Prostate gland (tissue), 2 donors: Measurements from ENCODE around the gene PTPRM. TPM values are rescaled to one million over a fixed set of nuclear protein-coding genes. Genes with fewer than 3 reads are reported as not detected.

Experiments
- DNase-seq: peaks from one replicate; pipeline ENCODE4 v3.0.0-alpha.2; 2019; ENCODE audit warnings: low spot score
- H3K27ac ChIP-seq, 2 donors: fragments of 200-600 bp; sonication (generic); 2 replicates each; pipeline ENCODE4 v1.5.1; 2017 to 2019
- H3K27me3 ChIP-seq: fragments of 200-600 bp; sonication (generic); replicated peaks from 2 replicates; pipeline ENCODE4 v1.5.1; 2019; ENCODE audit not compliant: insufficient read depth
- H3K36me3 ChIP-seq, 2 donors: fragments of 200-600 bp; sonication (generic); 1 replicate in 1 of 2; 2 replicates in 1 of 2; pipeline versions ENCODE4 v1.5.1 to v1.8.1; 2017 to 2019
- H3K4me1 ChIP-seq: fragments of 200-600 bp; sonication (generic); replicated peaks from 2 replicates; pipeline ENCODE4 v1.5.1; 2019
- H3K4me3 ChIP-seq, 2 donors: fragments of 200-600 bp; sonication (generic); 2 replicates each; pipeline ENCODE4 v1.5.1; 2017 to 2019
- H3K9me3 ChIP-seq: fragments of 200-600 bp; sonication (generic); 2 replicates; pipeline ENCODE4 v1.5.1; 2017
- POLR2A ChIP-seq: fragments of 450-650 bp; IDR thresholded peaks from one replicate; pipeline ENCODE4 v1.6.1; 2016; ENCODE audit warnings: antibody characterized with exemption, mild to moderate bottlenecking
- POLR2AphosphoS5 ChIP-seq: sonication (generic); formaldehyde crosslinking; IDR thresholded peaks from one replicate; pipeline ENCODE4 v1.6.1; 2017; ENCODE audit warnings: antibody characterized with exemption
- WGBS: methylation state at CpG from one replicate; pipeline ENCODE4 v1.1.5; 2018; 5-methylcytosine and 5-hydroxymethylcytosine counted together
- intact Hi-C: fragments of 100-400 bp; cut with DNase I; formaldehyde crosslinking; loops from one replicate; pipeline ENCODE4 v1.14.2; 2022
- total RNA-seq, 2 donors: library from RNA; depleted of rRNA; stranded (reverse); fragments of >200 nt; gene quantifications; one replicate each; pipeline ENCODE4 v1.1.0, GENCODE V29; 2016
- TF ChIP-seq, protein P1 (sequence below), 4 experiments: fragments of 200-600 bp in 2 of 4; fragments of 450-650 bp in 2 of 4; sonication (generic) in 2 of 4; IDR thresholded peaks; 1 replicate in 3 of 4; 2 replicates in 1 of 4; pipeline ENCODE4 v1.5.1; 2016 to 2019; ENCODE audit warnings: antibody characterized with exemption in 4 of 4, mild to moderate bottlenecking in 2 of 4, moderate library complexity in 2 of 4

Gene PTPRM
- total RNA-seq, 2 donors from 2014 or later, result 32.9 to 92.6 TPM

DNA sequence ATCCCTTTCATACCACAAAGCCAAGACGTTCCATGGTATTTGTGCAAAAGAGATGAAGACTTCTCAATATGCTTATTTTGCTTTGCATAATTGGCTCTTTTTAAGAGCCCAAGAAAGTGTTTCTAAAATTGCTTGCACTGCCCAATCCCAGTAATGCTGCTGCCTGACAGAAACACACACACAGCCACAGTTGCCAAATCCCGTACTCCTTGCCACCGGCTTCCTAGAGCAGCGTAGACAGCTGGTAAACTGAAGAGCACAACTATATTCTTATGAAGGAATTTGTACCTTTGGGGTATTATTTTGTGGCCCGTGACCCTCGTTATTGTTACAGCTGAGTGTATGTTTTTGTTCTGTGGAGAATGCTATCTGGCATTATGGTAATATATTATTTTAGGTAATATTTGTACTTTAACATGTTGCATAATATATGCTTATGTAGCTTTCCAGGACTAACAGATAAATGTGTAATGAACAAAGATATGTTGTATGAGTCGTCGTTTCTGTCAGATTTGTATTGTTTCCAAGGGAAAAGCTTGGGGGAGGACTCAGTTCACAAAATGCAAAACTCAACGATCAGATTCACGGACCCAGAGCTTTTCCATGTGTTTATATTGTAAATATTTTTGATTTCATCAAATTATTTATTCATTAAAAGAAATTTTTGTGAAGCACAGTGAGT lies 839.2 kb downstream of the PTPRM start:
- 85% methylated on average over 10 of the region's 10 CpGs for WGBS
- intact Hi-C loops, result no loop called here
- H3K36me3 ChIP-seq, result no peaks in the 10 kb centered on the region
- H3K27ac ChIP-seq, result no peak overlapping the region
- no peak for DNase-seq
- H3K4me1 ChIP-seq, result no peaks in the 10 kb centered on the region
- no peaks in the 10 kb centered on the region for H3K27me3 ChIP-seq
- H3K4me3 ChIP-seq, result no peak overlapping the region
- H3K9me3 ChIP-seq, result no peaks in the 10 kb centered on the region
- TF ChIP-seq, protein P1, sequence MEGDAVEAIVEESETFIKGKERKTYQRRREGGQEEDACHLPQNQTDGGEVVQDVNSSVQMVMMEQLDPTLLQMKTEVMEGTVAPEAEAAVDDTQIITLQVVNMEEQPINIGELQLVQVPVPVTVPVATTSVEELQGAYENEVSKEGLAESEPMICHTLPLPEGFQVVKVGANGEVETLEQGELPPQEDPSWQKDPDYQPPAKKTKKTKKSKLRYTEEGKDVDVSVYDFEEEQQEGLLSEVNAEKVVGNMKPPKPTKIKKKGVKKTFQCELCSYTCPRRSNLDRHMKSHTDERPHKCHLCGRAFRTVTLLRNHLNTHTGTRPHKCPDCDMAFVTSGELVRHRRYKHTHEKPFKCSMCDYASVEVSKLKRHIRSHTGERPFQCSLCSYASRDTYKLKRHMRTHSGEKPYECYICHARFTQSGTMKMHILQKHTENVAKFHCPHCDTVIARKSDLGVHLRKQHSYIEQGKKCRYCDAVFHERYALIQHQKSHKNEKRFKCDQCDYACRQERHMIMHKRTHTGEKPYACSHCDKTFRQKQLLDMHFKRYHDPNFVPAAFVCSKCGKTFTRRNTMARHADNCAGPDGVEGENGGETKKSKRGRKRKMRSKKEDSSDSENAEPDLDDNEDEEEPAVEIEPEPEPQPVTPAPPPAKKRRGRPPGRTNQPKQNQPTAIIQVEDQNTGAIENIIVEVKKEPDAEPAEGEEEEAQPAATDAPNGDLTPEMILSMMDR (IDR thresholded peaks at IDR 0.05), result no peak
- no peak for TF ChIP-seq POLR2AphosphoS5
- TF ChIP-seq POLR2A, result no peak

DNA sequence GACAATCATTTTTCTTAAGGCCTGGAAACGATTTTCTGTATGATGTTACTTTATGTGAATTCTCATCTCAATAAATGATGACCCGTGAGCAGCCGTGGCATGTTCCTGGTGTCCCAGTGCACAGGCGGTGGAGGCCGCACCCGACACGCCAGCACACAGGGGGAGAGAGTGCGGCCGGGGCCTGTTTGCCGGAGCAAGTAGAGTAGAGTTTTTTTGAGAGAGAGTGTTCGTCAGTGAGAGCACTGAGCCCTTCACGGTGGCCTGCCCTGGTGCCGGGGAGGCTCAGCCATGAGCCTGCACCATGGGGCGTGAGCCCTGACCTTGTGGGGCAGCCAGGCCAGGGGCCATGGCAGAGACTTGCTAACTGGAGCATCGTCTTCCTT lies 839.7 kb downstream of the PTPRM start:
- intact Hi-C loops, result no loop called here
- Histone ChIP-seq H3K9me3 (no peaks in the 10 kb centered on the region), H3K4me1 (no peaks in the 10 kb centered on the region), H3K27ac (no peak overlapping the region), H3K4me3 (no peak overlapping the region), H3K36me3 (no peaks in the 10 kb centered on the region), H3K27me3 (no peaks in the 10 kb centered on the region)
- no peak for TF ChIP-seq POLR2AphosphoS5
- TF ChIP-seq, protein P1 (IDR thresholded peaks at IDR 0.05), result no peak
- TF ChIP-seq POLR2A, result no peak
- WGBS, result 93% methylated on average over 15 of the region's 15 CpGs
- DNase-seq, result no peak

DNA sequence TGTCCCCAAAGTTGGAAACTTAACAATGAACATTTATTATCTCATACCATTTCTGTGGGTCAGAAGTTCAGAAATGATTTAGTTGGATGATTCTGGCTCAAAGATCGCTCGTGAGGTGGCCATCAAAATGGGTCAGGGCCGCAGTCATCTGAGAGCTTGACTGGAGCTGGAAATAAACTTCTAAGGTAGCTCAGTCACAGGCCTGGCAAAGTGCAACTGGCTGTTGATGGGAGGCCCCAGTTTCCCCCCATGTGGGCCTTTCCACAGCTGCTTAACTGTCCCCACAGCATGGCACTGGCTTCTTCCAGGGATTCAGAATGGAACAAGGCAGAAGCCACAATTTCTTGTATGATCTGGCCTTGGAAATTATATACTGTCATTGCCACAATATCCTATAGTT lies 842.0 kb downstream of the PTPRM start:
- no peaks in the 10 kb centered on the region for H3K27me3 ChIP-seq
- no peaks in the 10 kb centered on the region for H3K4me1 ChIP-seq
- no peaks in the 10 kb centered on the region for H3K36me3 ChIP-seq
- no peak for TF ChIP-seq POLR2AphosphoS5
- TF ChIP-seq POLR2A, result no peak
- TF ChIP-seq, protein P1 (IDR thresholded peaks at IDR 0.05), result no peak
- no peaks in the 10 kb centered on the region for H3K9me3 ChIP-seq
- H3K27ac ChIP-seq, result no peak overlapping the region
- intact Hi-C loops, result no loop called here
- no peak overlapping the region for H3K4me3 ChIP-seq
- 99% methylated on average over 3 of the region's 3 CpGs for WGBS
- DNase-seq, result no peak

DNA sequence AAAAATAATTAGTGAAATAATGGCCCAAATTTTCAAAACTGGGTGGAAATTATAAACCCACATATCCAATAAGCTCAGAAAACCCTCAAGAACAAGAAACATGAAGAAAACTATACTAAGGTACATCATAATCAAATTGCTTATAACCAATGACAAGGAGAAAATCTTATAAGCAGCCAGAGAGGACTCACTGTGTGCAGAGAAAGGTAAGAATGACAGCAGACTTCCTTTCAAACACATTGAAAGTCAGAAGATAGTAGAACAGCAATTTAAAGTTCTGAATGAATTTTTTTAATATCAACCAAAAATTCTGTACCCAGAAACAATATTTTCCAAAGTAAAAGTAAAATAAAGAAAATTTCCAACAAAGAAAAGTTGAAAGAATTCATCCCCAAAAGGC lies 844.4 kb downstream of the PTPRM start:
- H3K9me3 ChIP-seq, result no peaks in the 10 kb centered on the region
- no peaks in the 10 kb centered on the region for H3K27me3 ChIP-seq
- H3K4me1 ChIP-seq, result no peaks in the 10 kb centered on the region
- H3K27ac ChIP-seq, result no peak overlapping the region
- TF ChIP-seq POLR2A (no peak), POLR2AphosphoS5 (no peak)
- TF ChIP-seq, protein P1 (IDR thresholded peaks at IDR 0.05), result no peak
- intact Hi-C loops, result no loop called here
- no peak for DNase-seq
- H3K4me3 ChIP-seq, result no peak overlapping the region
- H3K36me3 ChIP-seq, result no peaks in the 10 kb centered on the region

DNA sequence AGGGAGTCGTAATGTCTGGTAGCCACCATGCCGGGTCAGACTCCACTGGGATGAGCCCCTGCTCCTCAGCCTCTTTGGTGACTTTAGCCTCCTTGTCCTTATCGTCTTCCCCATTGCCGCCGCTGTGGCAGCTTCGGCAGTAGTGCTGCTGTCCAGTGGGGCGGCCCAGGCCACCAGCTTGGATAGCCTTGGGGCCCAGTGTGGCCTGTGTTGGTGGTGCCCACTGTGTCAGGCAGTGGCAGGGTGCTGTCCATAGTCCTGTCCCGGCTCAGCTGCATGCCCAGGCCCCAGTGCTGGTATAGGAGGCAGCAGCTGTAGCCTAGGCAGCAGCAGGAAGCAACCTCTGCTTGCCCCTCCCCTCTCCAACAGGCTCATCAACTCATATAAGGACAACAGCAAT lies 845.0 kb downstream of the PTPRM start:
- H3K36me3 ChIP-seq, result no peaks in the 10 kb centered on the region
- H3K27me3 ChIP-seq, result no peaks in the 10 kb centered on the region
- 98% methylated on average over 8 of the region's 8 CpGs for WGBS
- no peak overlapping the region for H3K27ac ChIP-seq
- TF ChIP-seq, protein P1 (IDR thresholded peaks at IDR 0.05), result no peak
- TF ChIP-seq POLR2AphosphoS5 (no peak), POLR2A (no peak)
- intact Hi-C loops, result no loop called here
- no peaks in the 10 kb centered on the region for H3K9me3 ChIP-seq
- no peaks in the 10 kb centered on the region for H3K4me1 ChIP-seq
- DNase-seq, result no peak
- H3K4me3 ChIP-seq, result no peak overlapping the region
